Peyer's patch (tissue), 4 donors: ENCODE measurements around the gene UNK. TPM values are rescaled to one million over a fixed set of nuclear protein-coding genes. Genes with fewer than 3 reads are reported as not detected.
A peak's percentile ranks its signal among the peaks of the same experiment; 100 is the strongest.

Experiments used
- DNase-seq, 3 donors: peaks; one replicate each; pipeline ENCODE4 v3.0.0-alpha.2; 2017 to 2019
- H3K27ac ChIP-seq, 4 donors: fragments of 200-600 bp; sonication (generic); one replicate each; pipeline ENCODE4 v1.5.1; 2016 to 2019
- H3K27me3 ChIP-seq, 2 donors: fragments of 200-600 bp; sonication (generic); one replicate each; pipeline ENCODE4 v1.5.1; 2019
- H3K36me3 ChIP-seq, 3 donors: fragments of 200-600 bp; sonication (generic); one replicate each; pipeline ENCODE4 v1.5.1; 2016 to 2019
- H3K4me1 ChIP-seq, 4 donors: fragments of 200-600 bp; sonication (generic); one replicate each; pipeline ENCODE4 v1.5.1; 2016 to 2019
- H3K4me3 ChIP-seq, 4 donors: fragments of 200-600 bp; sonication (generic); 1 replicate in 3 of 4; 2 replicates in 1 of 4; pipeline ENCODE4 v1.5.1; 2016 to 2019; ENCODE audit warnings: mild to moderate bottlenecking in 1 of 4
- H3K9me3 ChIP-seq, 4 donors: fragments of 200-600 bp; sonication (generic); one replicate each; pipeline ENCODE4 v1.5.1; 2016 to 2019; ENCODE audit warnings: mild to moderate bottlenecking in 1 of 4
- POLR2A ChIP-seq, 2 donors: fragments of 450-650 bp; IDR thresholded peaks; one replicate each; pipeline ENCODE4 v1.5.1; 2017; ENCODE audit warnings: antibody characterized with exemption in 2 of 2, mild to moderate bottlenecking in 2 of 2, moderate library complexity in 2 of 2
- total RNA-seq, 4 donors: library from RNA; depleted of rRNA; stranded (reverse); fragments of >200 nt; gene quantifications; one replicate each; pipeline ENCODE4 v1.1.0, GENCODE V29; 2016
- TF ChIP-seq, protein P1 (sequence below), 6 experiments: fragments of 450-650 bp in 4 of 6; fragments of 200-600 bp in 2 of 6; sonication (generic) in 1 of 6; IDR thresholded peaks; one replicate each; pipeline ENCODE4 v1.5.1; 2017 to 2019; ENCODE audit warnings: antibody characterized with exemption in 6 of 6, mild to moderate bottlenecking in 3 of 6, moderate library complexity in 1 of 6

Gene UNK
- total RNA-seq, 4 donors from 2014 or later, result 18.9 to 108 (median 30.6) TPM

DNA sequence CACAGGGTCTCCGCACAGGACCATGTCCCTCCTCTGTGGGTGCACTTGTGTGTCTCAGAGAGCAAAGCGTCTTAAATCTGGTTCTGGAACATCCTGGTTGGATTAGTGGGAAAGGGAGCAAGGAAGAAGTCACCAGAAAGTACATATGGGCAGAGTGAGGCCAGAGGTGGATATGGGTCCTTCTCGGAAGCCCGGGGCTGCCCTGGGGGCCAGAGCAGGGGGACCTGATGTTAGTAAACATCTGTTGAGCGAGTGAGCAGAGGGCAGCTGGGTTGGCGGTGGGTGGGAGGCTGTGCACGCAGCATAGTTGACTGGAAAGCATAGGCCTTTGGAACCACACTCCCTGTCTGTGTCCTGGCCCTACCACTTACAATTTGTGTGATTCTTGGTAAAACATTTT, 36.9 kb downstream of the UNK start:
- Histone ChIP-seq H3K27me3 (no peaks in the 10 kb centered on the region), H3K9me3 (no peaks in the 10 kb centered on the region), H3K4me1 (peaks cover 0 to 4% (median 0%) of the 10 kb centered on the region in 4 donors), H3K4me3 (no peak overlapping the region), H3K27ac (no peak overlapping the region), H3K36me3 (peaks cover 0 to 87% (median 0%) of the 10 kb centered on the region in 3 donors)
- no peak for DNase-seq
- no peak for TF ChIP-seq POLR2A (IDR thresholded peaks at IDR 0.05)
- TF ChIP-seq, protein P1, sequence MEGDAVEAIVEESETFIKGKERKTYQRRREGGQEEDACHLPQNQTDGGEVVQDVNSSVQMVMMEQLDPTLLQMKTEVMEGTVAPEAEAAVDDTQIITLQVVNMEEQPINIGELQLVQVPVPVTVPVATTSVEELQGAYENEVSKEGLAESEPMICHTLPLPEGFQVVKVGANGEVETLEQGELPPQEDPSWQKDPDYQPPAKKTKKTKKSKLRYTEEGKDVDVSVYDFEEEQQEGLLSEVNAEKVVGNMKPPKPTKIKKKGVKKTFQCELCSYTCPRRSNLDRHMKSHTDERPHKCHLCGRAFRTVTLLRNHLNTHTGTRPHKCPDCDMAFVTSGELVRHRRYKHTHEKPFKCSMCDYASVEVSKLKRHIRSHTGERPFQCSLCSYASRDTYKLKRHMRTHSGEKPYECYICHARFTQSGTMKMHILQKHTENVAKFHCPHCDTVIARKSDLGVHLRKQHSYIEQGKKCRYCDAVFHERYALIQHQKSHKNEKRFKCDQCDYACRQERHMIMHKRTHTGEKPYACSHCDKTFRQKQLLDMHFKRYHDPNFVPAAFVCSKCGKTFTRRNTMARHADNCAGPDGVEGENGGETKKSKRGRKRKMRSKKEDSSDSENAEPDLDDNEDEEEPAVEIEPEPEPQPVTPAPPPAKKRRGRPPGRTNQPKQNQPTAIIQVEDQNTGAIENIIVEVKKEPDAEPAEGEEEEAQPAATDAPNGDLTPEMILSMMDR (IDR thresholded peaks at IDR 0.05), result no peak

DNA sequence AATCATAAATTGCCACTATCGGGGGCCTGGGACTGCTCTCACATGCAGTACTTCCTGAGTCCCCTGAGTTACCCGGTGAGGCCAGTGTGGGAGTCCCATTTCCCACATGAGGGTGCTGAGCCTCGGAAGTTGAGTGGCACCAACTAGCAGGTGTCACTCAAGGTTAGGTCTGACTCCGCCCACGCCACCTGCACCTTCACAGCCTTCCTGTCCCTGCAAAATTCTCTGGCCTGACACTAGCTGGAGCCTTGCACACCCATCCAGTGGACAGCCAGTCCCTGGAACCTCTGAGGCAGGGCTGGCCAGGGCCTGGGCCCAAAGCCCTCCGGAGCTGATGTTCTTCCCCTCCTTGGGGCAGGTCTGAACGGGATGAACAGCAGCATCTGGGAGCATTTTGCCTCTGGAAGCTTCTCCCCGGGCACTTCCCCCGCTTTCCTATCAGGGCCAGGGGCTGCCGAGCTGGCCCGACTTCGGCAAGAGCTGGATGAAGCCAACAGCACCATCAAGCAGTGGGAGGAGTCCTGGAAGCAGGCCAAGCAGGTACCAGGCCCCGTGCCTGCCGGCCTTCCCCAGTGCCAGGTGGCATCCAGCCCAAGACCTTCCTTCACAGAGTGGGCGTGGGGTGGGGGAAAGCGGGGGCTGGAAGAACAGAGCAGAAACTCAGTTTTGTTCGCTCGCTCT, 37.7 kb downstream of the UNK start:
- Histone ChIP-seq H3K36me3 (peaks cover 0 to 80% (median 0%) of the 10 kb centered on the region in 3 donors), H3K27me3 (no peaks in the 10 kb centered on the region), H3K4me3 (no peak overlapping the region), H3K27ac (peak overlapping the region in 2 of 4 donors; percentile 8 to 32), H3K4me1 (peaks cover 0 to 7% (median 4%) of the 10 kb centered on the region in 4 donors), H3K9me3 (no peaks in the 10 kb centered on the region)
- TF ChIP-seq, protein P1 (IDR thresholded peaks at IDR 0.05), result no peak
- TF ChIP-seq POLR2A (IDR thresholded peaks at IDR 0.05), result no peak
- peak; percentile 65 to 72 (median 71) for DNase-seq

DNA sequence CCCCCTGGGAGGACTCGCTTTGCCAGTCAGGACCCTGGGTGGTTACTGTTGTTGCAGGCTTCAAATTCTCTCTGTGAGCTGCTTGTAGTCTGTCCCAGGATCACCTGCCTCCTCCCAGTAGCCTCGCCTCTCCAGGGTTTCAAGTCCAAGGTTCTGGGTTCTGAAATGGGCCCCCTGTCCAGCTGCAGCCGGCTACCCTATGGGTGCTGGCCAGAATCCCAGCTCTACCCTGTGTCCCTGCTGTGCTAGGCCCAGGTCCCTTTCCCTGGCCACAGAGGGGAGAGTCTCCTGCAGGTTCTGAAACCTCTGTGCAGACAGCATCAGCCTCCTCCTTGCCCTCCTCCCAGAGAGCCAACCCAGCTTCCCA, 38.2 kb downstream of the UNK start:
- no peak for TF ChIP-seq POLR2A (IDR thresholded peaks at IDR 0.05)
- TF ChIP-seq, protein P1 (IDR thresholded peaks at IDR 0.05), result no peak
- no peak for DNase-seq
- Histone ChIP-seq H3K4me3 (no peak overlapping the region), H3K27ac (peak overlapping the region in 1 of 4 donors; percentile 8), H3K36me3 (peaks cover 0 to 75% (median 0%) of the 10 kb centered on the region in 3 donors), H3K4me1 (peaks cover 0 to 13% (median 7%) of the 10 kb centered on the region in 4 donors), H3K9me3 (no peaks in the 10 kb centered on the region), H3K27me3 (no peaks in the 10 kb centered on the region)

DNA sequence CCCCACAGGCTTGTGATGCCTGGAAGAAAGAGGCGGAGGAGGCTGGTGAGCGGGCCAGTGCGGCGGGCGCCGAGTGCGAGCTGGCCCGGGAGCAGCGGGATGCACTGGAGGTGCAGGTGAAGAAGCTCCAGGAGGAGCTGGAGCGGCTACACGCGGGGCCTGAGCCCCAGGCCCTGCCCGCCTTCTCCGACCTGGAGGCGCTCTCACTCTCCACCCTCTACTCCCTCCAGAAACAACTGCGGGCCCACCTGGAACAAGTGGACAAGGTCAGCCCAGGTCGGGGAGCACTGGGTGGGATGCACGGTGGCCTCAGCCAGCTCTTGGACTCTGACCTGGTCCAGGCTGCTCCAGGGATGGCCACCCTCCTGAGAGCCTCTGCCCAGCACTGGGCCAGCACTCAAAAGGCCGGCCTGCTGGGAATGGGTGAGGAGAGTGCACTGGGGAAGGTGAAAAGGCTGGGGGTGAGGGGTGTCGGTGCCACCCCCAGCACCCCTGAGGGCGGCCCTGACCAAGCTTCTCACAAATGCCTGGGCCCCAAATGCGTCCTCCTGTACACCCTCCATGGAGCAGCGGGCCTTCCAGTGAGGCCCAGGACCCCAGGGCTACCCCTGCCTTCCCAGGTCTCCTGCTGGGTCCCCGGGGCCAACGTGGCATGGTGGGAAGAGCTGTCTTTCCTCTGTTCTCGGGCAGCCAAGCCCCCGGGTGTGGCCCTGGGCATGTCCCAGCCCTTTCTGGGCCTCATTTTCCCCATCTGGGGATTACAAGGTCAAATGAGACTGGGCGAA, 38.8 kb downstream of the UNK start:
- TF ChIP-seq, protein P1 (IDR thresholded peaks at IDR 0.05), result no peak
- TF ChIP-seq POLR2A (IDR thresholded peaks at IDR 0.05), result no peak
- H3K36me3 ChIP-seq, result peaks cover 0 to 68% (median 0%) of the 10 kb centered on the region in 3 donors
- DNase-seq, result no peak
- H3K9me3 ChIP-seq, result no peaks in the 10 kb centered on the region
- no peak overlapping the region for H3K4me3 ChIP-seq
- no peaks in the 10 kb centered on the region for H3K27me3 ChIP-seq
- H3K27ac ChIP-seq, result no peak overlapping the region
- H3K4me1 ChIP-seq, result peaks cover 0 to 19% (median 7%) of the 10 kb centered on the region in 4 donors

DNA sequence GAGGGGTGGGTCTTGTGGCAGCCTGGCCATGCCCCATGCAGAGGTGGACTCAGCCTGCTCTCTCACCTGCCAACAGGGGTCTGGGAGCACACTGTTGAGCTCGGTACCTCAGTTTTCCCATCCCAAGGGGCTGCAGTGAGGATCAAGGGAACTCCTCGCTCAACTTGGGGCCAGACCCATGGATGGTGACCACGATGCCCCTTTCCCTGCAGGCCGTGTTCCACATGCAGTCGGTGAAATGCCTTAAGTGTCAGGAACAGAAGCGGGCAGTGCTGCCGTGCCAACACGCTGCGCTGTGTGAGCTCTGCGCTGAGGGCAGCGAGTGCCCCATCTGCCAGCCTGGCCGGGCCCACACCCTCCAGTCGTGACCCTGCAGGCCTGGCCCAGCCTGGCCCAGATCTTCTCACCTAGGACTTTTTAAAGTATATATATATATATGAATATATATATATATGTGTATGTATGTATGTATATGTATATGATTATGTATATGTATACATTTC, 39.5 kb downstream of the UNK start:
- no peak for DNase-seq
- Histone ChIP-seq H3K4me3 (no peak overlapping the region), H3K36me3 (peaks cover 0 to 62% (median 0%) of the 10 kb centered on the region in 3 donors), H3K9me3 (no peaks in the 10 kb centered on the region), H3K27me3 (no peaks in the 10 kb centered on the region), H3K4me1 (peaks cover 0 to 19% (median 7%) of the 10 kb centered on the region in 4 donors), H3K27ac (no peak overlapping the region)
- TF ChIP-seq POLR2A (IDR thresholded peaks at IDR 0.05), result no peak

DNA sequence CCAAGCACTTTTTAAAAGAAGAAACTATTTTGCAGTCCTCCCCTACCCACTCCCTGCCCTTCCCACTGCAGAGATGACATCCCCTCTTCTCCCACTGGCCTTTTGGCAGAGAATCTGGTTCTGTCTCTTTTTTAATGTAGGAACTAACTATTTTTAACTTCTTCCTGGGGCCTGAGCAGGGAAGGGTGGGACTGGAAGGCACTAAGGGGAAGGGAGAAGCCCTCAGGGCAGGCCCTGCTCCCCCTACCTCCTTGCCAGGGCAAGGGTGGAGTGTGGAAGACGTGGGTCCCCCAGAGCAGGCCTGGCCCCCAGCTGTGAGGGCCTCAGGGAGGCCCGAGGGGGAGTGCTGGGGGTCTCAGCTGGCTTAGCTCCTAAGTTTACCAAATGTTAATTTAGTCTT, 40.1 kb downstream of the UNK start:
- Histone ChIP-seq H3K27ac (no peak overlapping the region), H3K36me3 (peaks cover 0 to 56% (median 0%) of the 10 kb centered on the region in 3 donors), H3K4me3 (no peak overlapping the region), H3K9me3 (no peaks in the 10 kb centered on the region), H3K27me3 (no peaks in the 10 kb centered on the region), H3K4me1 (peaks cover 0 to 19% (median 7%) of the 10 kb centered on the region in 4 donors)
- DNase-seq, result no peak
- TF ChIP-seq, protein P1 (IDR thresholded peaks at IDR 0.05), result no peak
